Mammary epithelial cell (primary cell): ENCODE results near the gene PSD2.

Experiments used
- CTCF ChIP-seq, 2 donors: IDR thresholded peaks in 1 of 2; conservative IDR thresholded peaks in 1 of 2; 2 replicates each; pipeline ENCODE4 v1.5.1; 2011 to 2012; ENCODE audit warnings: inconsistent platforms in 2 of 2, low read length in 2 of 2, mild to moderate bottlenecking in 2 of 2, control low read depth in 1 of 2, low read depth in 1 of 2; ENCODE audit not compliant: insufficient read depth in 1 of 2; ENCODE audit errors: extremely low read depth in 1 of 2
- EZH2 ChIP-seq: IDR thresholded peaks from 2 replicates; pipeline ENCODE4 v1.6.1; 2012; ENCODE audit warnings: low read length, inconsistent platforms, borderline replicate concordance

GRCh38 chr5:139837711-139838380, 42.2 kb downstream of the PSD2 start:
- TF ChIP-seq CTCF (conservative IDR thresholded peaks at IDR 0.05 in 1 of 2, IDR thresholded peaks at IDR 0.05 in 1 of 2; ENCODE audit: extremely low read depth in 1 of 2, insufficient read depth in 1 of 2, low read depth in 1 of 2, low read length in 2 of 2) (no peak), EZH2 (no peak)
